HG02759 (cell line): ENCODE results near the gene CCDC28A.
"Not testable (repeated sequence)": the region's sequence is repeated elsewhere in the genome, so short reads cannot be mapped to it uniquely, and the experiment has no call there.

Experiments used
- ATAC-seq: cut with Tn5 transposase; IDR thresholded peaks from one replicate; pipeline ENCODE4 v1.9.1; 2021; ENCODE audit warnings: mild to moderate bottlenecking, moderate library complexity; ENCODE audit not compliant: unreplicated experiment

CCDC28A gene

DNA sequence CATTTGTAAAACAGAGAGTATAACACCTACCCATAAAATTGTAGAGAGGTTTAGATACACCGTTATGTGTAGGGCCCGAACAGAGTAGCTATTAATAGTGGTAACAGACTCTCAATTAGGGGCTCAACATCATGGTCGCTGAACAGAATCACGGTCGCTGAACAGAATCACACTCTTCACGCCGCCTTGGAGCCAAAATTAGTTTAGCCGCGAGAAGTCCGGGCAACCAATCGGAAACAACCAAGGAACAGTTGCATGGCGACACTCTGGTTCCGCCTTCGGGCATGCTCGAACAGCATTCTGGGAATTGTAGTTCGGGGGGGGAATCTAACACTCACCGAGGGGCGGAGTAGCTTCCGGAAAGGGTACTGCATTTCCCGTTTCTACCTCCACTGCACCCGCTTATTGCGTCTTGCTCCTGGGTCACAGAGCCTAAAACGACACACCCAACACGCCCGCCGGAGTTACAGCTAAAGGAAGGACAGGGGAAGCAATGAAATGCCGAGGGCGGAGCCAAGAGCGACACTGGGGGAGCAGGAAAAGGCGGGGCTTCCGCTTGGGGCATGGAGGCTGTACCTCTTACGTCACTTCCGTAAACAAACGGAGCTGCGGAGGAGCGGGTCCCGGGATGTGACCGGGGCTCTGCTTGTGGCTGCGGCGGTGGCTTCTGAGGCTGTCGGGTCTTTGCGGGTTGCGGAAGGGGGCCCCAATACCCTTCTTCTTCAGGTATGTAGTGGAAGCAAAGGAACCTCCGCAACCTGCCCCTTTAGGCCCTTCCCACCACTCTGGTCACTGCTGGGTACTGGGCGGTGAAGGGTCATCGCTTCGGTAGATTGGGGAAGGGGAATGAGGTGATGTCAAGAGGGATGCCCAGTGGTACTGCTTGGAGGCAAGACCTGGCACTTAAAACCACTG, at the start of gene CCDC28A:
TSS of gene CCDC28A (plus strand) at position 593 of the 915 bp plus-strand sequence. CDS start 2,352 bp downstream, outside the sequence.
- ATAC-seq = peak; percentile 94

- no peak for ATAC-seq
Measured at GRCh38 chr6:138724015-138724414, 49.6 kb upstream of the CCDC28A start.

DNA sequence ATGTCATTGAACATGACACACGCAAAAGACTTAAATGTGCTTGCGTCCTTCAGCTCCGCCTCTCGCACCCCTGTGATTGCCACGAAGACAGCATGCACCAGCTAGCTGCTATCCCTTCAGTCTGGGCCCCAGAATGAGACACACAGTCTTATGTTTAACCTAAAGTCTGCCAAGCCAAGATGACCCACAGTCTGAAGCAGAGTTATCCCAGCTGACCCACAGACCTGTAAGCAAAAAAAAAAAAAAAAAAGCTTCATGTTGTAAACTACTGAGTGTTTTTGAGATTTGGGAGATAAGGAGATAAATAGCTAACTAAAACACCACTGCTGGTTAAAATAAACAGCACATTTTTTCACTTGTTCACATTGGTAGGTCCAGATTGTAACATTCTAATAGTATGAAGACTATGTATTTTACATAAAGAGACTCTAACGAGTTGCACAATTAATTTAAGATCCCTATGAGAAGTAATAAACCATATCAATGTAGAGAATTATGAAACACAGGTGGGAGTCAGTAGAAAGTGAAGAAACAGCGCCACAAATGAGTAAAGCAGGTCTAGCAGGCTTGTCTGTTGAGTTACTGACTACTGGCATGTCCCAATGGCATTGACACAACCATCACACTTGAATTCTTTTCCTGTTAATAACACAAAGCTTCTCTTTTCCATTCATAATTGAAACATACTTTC, 47.4 kb upstream of the CCDC28A start:
- ATAC-seq = no peak

DNA sequence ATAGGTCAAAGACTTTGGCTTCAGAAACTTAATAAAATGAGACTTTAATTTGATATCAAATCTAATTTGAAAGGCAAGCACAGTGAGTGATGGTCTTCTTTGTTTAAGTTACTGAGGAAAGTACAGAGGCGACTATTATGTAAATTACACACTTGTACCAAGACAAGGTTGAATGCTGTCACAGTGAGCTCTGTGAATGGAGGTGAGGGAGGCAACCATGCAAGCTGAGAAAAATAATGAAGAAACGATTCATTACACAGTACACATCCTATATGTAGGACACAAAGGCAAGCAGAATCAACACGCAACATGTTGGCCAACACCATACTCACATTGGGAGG, 46.8 kb upstream of the CCDC28A start:
- ATAC-seq = no peak

- ATAC-seq = no peak
Measured at GRCh38 chr6:138727182-138727581, 46.4 kb upstream of the CCDC28A start.

DNA sequence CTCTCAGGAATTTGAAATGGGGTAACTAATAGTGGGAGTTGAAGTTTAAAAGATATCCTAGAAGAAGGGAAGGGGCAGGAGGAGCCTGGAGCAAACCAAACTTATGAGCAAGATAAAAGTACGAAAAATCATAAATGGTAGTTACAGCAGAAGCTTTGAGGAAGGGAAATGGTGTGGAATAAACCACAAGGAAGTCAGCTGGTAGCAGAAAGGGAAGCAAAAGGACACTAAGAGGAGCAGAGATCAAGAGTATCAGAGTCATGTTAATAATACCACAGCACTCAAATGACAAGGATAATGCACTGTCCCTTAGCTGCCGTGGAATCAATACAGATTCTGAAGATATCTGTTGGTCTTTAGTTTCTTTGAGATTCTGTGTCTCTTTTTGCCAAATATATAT, 44.9 kb upstream of the CCDC28A start:
- ATAC-seq = no peak

GRCh38 chr6:138730037-138730436, 43.5 kb upstream of the CCDC28A start:
- not testable (repeated sequence) for ATAC-seq

GRCh38 chr6:138734585-138734984, 39.0 kb upstream of the CCDC28A start:
- no peak for ATAC-seq

DNA sequence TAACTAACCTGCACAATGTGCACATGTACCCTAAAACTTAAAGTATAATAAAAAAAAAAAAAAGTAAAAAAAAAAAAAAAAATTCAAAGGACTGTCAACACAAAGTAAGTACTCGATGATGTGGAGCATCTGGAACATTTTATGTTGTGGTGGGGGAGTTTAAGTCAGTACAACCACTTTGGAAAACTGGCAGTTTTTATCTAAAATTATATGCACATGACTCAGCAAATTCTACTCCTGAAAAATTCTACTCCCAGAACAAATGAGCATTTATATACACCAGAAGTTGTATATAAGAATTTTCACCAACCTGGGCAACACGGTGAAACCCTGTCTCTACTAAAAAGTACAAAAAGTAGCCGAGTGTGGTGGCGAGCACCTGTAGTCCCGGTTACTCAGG, 36.9 kb upstream of the CCDC28A start:
- no peak for ATAC-seq

- ATAC-seq = no peak
Measured at GRCh38 chr6:138752017-138752416, 21.6 kb upstream of the CCDC28A start.

GRCh38 chr6:138757136-138757535, 16.4 kb upstream of the CCDC28A start:
- no peak for ATAC-seq

GRCh38 chr6:138765896-138766655, 7.5 kb upstream of the CCDC28A start:
- ATAC-seq = no peak

GRCh38 chr6:138769102-138769676, 4.4 kb upstream of the CCDC28A start:
- ATAC-seq = no peak

GRCh38 chr6:138772596-138773176, 883 bp upstream of the CCDC28A start:
- ATAC-seq = no peak

- no peak for ATAC-seq
Measured at GRCh38 chr6:138774370-138774769, 801 bp downstream of the CCDC28A start.

DNA sequence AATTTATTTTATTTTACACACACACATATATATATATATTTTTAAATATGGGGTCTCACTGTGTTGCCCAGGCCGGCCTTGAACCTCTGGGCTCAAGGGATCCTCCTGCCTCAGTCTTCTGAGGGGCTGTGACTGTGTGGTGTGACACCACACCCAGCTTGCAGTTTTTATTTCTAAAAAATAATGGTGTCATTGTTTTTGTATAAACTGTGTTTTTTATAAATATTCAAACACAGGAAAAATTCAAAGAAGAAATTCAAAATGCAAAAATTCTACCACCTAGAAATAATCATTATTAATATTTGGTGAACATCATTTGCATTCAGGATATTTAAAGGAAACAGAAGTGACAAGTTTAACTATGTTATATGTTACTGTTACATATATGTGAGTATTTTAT, 3.1 kb downstream of the CCDC28A start:
- no peak for ATAC-seq

DNA sequence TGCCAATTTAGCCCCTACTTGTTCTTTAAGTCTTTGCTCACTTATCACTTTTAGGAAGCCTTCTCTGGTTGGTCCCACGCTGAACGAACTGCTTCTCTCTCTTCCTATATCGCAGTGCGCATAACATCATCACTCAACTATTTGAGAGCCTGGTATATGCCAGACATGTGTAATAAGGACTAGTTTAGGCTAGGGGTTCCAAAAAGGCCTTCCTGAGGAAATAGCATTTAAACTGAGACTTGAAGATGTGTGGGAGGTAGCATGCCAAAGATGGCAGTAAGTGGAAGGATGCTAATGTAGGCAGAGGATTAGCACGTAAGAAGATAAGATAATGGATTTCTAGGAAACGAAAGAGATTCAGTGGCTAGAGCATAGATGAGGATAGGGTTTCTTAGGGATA, 4.8 kb downstream of the CCDC28A start:
- no peak for ATAC-seq

- no peak for ATAC-seq
Measured at GRCh38 chr6:138782243-138782642, 8.7 kb downstream of the CCDC28A start.

- no peak for ATAC-seq
Measured at GRCh38 chr6:138785079-138785478, 11.5 kb downstream of the CCDC28A start.

- ATAC-seq = no peak
Measured at GRCh38 chr6:138785980-138786379, 12.4 kb downstream of the CCDC28A start.

- ATAC-seq = no peak
Measured at GRCh38 chr6:138787138-138787537, 13.6 kb downstream of the CCDC28A start.
